GM21390 (cell line): ENCODE data around the gene SLC28A2.

Experiments
- ATAC-seq: cut with Tn5 transposase; IDR thresholded peaks from one replicate; pipeline ENCODE4 v1.9.1; 2021; ENCODE audit not compliant: unreplicated experiment

Gene SLC28A2

DNA sequence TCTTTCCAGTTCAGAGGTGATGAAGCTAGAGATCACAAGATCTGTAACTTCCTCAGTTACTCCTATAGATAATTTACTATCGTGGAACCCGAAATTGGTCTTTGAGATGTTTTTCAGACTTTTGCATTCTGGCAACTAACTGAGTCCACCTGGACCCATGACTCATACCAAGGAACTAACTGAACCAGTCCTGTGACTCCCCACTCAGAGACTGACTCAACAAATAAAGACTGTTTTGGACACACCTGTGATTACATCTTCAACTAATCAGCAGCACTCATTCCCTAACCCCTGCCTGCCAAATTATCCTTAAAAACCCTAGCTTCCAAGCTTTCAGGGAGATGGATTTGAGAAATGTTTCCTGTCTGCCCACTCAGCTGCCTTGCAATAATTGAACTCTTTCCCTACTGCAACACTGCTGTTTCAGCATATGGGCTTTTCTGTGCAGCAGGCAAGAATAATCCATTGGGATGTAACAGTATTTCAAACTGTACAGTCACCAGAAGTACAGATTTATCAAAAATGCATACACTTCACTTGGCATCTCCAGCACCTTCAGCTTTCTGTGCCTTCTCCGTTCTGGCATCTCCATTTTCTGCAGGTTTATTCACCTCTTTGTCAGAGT lies 68.7 kb downstream of the SLC28A2 start:
- ATAC-seq: no peak

DNA sequence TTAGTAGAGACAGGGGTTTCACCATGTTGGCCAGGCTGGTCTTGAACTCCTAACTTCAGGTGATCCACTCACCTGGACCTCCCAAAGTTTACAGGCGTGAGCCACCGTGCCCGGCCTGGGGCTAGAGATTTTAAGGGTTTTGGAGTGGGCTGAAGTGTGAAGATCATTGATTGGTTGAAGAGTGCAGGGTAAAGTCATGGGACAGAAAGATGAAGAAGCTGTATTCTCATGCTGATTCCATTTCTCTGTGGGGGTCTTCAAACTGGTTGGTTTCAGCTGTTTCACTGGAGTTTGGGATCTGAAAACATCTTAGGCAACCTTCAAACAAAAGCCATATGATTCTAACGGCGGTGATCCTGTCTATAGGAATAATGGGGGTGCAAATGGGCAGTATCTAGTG lies 74.2 kb downstream of the SLC28A2 start:
- ATAC-seq: no peak

DNA sequence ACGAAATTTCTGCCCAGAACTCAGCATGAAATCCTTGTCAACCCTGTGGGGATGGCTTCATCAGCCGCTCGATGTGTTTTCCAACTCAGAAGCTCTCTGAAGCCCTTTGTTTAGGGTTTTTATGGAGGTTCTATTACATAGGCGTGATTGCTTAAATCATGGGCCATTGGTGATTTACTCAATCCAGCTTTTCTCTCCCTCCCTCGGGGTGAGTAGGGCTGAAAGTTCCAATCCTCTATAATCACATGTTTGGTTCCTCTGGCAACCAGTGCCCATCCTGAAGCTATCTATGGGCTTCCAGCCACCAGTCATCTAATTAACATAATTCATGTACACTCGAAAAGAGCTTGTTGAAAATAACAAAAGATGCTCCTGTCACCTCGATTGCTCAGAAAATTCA lies 74.7 kb downstream of the SLC28A2 start:
- ATAC-seq: no peak
